ENCODE results near the gene XKR7.

DNA sequence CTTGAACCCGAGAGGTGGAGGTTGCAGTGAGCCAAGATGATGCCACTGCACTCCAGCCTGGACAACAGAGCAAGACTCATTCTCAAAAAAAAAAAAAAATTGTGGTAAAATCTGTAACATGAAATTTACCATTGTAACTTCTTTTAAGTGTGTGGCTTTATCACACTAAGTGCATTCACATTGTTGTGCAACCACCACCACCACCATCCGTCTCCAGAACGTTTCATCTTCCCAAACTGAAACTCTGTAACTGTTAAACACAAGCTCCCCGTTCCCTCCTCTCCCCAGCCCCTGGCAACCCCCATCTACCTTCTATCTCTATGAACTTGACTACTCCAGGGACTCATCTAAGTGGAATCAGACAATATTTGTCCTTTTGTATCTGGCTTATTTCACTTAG, 45.8 kb upstream of the XKR7 start:
- no peak for TF ChIP-seq EZH2 (IDR thresholded peaks at IDR 0.05)
- TF ChIP-seq, protein P1, sequence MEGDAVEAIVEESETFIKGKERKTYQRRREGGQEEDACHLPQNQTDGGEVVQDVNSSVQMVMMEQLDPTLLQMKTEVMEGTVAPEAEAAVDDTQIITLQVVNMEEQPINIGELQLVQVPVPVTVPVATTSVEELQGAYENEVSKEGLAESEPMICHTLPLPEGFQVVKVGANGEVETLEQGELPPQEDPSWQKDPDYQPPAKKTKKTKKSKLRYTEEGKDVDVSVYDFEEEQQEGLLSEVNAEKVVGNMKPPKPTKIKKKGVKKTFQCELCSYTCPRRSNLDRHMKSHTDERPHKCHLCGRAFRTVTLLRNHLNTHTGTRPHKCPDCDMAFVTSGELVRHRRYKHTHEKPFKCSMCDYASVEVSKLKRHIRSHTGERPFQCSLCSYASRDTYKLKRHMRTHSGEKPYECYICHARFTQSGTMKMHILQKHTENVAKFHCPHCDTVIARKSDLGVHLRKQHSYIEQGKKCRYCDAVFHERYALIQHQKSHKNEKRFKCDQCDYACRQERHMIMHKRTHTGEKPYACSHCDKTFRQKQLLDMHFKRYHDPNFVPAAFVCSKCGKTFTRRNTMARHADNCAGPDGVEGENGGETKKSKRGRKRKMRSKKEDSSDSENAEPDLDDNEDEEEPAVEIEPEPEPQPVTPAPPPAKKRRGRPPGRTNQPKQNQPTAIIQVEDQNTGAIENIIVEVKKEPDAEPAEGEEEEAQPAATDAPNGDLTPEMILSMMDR (IDR thresholded peaks at IDR 0.05), result no peak

Measured in neural progenitor cell (in vitro differentiated cells).